Stimulated activated naive CD8-positive, alpha-beta T cell treated with anti-CD3 and anti-CD28 coated beads, Interleukin-15, Interleukin-2, amounts not matched to agents 100 U/mL and 50 U/mL, for 24 hours (primary cell): ENCODE results near the gene NOC4L.

Experiments
- ATAC-seq: fragments of 150-1000 bp; cut with Tn5 transposase; one replicate; pipeline ENCODE4 v1.10.0; 2021
- DNase-seq: peaks from one replicate; pipeline ENCODE4 v3.0.0; 2021

Gene NOC4L

DNA sequence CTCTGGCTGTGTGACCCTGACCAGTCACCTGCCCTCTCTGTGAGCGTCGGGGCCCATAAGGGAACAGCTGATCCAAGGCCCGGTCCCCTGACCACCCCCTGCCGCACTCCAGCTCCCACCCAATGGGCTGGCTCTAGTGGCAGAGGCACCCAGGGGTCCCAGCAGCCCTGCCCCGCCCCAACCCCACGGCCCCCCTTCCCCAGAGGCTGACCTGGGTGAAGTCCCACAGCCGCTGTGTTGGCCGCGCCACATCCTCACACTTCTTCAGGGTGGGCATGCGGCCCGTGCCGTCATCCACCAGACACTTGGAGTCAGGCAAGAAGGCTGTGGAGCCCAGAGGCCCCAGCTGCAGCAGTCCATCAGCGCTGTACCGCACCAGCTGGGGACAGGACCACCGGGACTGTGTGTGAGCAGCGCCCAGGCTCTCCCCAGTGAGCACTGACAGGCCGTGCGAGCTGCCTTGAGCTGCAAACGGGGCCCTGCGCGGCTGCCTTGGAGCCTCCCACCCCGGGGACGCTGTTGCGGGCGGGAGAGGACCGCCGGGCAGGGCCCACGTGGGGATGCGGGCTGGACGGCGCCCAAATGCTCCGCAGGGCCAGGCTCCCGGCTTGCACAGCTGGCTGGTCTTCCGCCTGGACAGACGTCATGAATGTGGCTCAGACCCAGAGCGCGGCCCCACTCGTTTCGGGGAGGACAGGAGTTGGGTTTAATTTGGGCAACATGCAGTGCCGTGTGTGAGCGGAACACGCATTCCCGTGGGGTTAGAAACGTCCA lies 53.5 kb downstream of the NOC4L start:
- no peak for DNase-seq
- ATAC-seq = no peak

DNA sequence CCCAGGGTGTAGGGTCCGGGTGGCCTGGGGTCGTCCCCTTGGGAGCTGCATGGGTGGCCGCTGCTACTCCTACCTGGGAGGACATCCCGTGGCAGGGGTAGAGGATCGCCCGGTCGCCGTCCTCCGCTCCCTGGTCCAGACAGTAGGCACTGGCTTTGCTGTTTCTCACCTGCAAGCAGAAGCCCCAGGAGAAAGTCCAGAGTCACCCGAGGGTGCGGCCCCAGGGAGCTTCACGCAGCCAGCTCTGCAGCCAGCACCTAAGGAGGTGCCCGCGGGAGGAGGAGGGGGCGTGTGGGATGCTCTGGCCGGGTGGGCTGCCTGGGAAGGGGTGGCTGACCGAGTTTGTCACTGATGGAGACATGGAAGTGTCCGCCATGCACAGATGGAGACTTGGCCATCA lies 54.8 kb downstream of the NOC4L start:
- no peak for ATAC-seq
- DNase-seq = no peak

DNA sequence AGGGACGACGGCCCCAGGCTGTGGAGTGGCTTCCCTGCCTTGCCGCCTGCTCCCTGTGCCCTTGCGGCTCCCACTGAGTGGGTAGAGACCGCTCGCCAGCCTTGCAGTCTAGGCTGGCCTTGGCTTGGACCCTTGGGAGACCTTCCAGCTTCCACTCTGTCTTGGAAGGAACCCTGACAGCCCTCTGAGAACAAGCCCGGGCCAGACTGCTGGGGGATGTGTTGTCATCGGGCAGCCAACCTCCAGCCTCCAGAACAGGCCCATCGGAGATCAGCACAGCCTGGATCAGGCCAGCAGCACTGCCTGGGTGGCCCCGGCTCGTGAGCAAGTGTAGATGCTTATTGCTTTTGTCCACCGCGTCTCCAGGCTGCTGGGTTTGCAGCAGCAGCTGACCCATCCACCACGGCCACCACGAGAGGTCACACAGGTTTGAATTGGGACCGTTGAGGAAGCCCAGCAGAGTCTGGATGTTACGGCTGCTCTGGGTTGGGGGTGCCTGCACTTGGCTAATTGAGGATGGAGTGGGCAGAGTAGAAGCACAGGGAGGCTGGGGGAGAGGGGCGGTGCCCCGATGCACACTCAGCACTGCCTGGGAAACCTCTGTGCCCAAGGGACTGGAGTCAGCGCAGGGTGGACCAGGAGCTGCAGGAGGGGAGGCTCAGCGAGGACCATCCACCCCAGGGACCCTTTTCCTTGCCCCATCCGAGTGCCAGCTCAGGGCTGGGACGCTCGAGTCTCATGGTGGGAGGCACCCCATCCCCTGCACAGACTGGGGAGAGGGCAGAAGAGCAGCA lies 55.5 kb downstream of the NOC4L start:
- DNase-seq (no peak), ATAC-seq (no peak)

DNA sequence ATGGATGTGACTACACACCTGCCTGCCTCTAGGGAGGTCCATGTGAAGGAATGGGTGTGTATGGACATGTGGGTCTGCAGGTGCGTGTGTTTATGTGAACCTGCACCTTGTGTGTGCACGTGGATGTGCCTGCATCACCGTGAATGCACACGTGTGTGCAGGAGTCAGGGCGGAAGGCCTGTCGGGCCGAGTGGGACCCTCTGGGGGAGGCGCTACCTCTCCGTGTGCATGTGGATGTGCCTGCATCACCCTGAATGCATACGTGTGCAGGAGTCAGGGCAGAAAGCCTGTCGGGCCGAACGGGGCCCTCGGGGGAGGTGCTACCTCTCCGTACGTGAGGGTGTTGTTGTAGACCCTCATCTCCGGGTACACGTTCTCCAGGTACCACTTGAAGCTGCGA lies 56.5 kb downstream of the NOC4L start:
- DNase-seq = no peak
- ATAC-seq = no peak

DNA sequence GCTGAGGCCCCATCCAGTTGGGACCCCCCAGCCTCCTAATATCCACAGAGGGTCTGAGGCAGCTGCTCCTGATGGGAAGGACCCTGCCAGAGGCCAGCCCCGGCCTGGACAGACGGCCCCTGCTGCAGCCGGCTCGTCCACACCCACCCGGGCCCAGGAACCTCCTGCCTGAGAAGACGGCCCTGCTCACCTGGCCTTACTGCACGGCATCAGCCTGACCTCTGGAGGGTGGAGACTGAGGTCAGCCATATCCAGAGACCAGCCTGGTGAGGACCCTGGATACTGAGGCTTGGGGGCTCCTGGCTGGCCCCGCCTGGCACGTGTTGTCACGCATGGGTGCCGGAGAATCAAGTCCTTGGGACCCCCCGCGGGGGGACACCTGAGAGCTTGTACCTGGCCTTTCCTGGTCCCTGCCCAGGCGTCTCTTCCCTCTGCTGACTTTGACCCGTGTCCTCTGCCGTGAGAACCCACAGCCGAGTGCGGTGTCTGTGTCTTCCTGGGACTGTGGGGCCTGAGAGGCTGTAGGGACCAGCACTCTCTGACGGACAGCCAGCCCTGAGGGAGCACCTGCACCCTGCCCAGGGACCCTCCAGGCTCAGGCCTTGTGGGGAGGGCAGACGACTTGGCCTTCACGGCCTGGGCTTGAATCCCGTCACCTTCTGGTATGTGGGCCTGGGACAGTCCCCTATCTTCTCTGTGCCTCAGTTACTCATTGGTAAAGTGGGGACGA lies 57.3 kb downstream of the NOC4L start:
- DNase-seq (no peak), ATAC-seq (no peak)
